ENCODE measurements around the gene GNAS-AS1.

Gene GNAS-AS1

GRCh38 chr20:58850693-58851174 lies at the start of gene GNAS-AS1:
Gene GNAS-AS1, minus strand, starts transcription at chr20:58850902.
- in situ Hi-C loops (cut with HindIII; ENCODE audit: low sequenced_read_pairs): no loop called here

DNA sequence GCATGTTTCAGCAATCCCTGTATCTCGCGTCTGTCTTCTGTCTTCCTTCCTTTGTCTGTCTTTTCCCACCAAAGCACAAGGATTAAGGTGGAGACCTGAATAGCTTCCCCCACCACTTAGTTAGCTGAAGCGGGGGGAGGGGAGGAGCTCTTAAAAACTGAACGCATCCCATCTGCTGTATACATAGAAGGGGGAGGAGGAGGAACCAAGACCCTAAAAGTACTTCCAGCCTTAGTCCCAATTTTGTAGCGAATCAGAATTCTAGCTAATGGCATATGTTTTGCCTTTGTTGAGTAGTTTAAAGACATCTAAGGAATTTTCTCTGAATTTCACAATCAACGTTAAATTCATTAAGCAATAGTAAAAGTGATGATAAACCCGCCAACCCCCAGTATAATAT lies 49.7 kb upstream of the GNAS-AS1 start:
- in situ Hi-C loops (cut with HindIII; ENCODE audit: low sequenced_read_pairs): no loop called here

DNA sequence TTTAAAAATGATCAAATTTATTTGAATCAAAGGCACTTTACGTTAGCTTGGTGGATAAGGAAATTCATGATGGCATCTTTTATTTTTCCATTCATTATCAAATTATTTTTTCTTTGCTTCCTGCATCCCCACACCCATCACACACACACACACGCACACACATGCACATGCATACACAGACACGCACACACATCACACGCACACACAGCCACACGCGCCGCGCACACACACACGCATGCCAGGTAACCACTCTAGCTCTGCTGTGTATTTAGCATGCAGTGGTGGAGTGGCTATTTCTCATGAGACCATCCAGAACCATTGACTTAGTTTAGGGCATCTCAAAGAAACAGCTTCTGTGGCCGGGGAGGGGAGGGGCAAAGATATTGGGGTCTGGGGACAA lies 48.8 kb upstream of the GNAS-AS1 start:
- in situ Hi-C loops (cut with HindIII; ENCODE audit: low sequenced_read_pairs): no loop called here

DNA sequence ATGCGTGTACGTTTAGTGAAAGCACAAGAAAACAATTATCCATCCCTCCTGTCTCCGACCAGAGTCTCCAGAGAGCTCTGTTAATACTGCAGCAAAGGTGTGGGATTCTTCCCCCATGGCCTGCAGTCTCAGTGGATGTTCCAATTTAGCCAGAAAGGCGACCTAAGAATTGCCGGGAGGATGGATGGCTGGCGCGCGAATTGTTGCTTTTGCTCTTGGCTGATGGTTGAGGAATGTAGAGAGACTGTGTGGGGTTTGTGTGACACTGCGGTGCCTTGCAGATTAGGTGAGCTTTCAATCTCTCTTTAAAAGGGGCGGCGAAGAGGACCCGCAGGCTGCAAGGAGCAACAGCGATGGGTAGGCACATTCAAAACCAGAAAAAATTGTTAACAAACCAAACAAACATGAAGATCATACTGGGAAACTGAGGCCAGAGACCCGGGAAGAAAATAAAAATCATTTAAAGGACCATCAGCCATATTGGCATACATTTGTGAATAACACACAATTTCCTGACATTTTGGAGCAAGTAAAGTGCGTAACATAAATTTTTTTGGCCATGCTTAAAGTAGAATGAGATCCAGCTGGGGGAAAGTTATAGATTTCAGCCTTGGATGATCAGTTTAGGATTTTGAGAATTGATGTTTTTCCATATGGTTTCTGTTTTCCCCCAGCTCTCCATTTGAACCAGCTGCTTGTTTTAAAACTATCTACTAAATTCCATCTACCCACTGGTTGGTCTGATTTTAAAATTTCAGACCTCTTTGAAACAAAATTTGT lies 48.1 kb upstream of the GNAS-AS1 start:
- in situ Hi-C loops (cut with HindIII; ENCODE audit: low sequenced_read_pairs): no loop called here

DNA sequence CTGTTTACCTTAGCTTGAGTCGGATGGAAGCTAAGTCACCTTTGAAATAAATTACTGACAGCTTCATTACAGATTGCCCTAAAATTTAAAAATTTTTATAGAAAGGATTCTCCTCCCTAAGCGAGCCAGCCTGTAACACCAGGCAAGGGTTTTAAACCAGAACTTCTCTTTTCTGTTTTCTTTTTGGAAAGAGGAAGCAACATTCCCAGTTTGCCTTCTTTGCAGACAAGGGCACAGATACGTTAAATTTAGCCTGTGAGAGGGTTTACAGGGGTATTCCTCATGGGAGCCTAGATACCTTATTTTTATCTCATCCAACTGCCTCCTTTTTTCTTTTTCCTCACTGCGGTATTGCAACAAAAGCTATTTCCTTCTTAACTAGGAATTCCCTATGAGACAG lies 46.8 kb upstream of the GNAS-AS1 start:
- in situ Hi-C loops (cut with HindIII; ENCODE audit: low sequenced_read_pairs): no loop called here

DNA sequence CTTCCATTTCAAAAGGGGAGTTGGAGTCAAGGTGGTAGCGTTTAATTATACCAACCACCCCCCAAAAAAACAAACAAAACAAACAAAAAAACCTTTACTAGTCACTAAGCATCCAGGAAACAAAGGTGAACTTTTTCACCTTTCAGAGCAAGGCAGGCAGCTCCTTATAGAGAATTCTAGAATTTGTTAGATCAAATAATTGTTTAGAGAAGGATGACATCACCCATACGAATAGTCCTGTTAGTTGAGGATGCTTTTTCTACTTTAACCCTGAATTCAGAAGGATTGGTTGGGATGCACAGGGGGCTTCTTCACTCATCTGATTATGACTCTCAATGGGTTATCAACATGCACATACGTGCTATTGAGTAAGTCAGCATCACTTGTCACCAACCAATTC lies 46.1 kb upstream of the GNAS-AS1 start:
- in situ Hi-C loops (cut with HindIII; ENCODE audit: low sequenced_read_pairs): no loop called here

DNA sequence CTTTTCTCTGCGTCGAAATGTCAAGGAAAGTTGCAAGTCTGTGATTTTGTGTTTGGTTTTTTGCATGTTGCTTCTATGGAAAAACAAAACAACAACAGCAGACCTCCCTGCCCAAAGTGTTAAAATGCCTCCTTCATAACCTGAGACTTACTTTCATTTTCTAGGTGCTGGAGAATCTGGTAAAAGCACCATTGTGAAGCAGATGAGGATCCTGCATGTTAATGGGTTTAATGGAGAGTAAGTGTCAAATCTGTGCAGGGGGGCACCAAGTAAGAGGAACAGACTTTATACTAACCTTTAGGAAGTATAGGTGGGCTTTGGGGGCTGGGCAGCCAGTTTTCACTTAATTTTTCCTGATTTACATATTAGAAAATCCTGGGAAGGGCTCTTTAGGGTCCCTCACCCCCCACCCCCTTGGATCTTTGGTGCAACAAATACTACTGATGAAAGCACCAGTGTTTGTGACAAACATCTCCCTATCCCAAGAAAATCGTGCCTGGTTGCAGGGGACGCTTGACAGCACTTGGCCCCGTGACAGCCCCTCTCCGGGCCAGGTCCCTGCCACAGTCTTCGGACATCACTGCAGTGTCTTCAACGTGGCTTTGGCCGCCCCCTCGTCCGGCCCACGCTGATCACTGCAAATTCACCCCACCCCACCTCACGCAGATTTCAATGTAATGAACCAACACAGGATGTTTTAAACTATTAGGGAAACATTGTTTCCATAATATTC lies 44.9 kb upstream of the GNAS-AS1 start:
- in situ Hi-C loops (cut with HindIII; ENCODE audit: low sequenced_read_pairs): no loop called here

- in situ Hi-C loops (cut with HindIII; ENCODE audit: low sequenced_read_pairs): no loop called here
Measured at GRCh38 chr20:58894652-58895447, 44.1 kb upstream of the GNAS-AS1 start.

- in situ Hi-C loops (cut with HindIII; ENCODE audit: low sequenced_read_pairs): no loop called here
Measured at GRCh38 chr20:58893355-58894120, 42.8 kb upstream of the GNAS-AS1 start.

GRCh38 chr20:58892932-58893224 lies 42.2 kb upstream of the GNAS-AS1 start:
- in situ Hi-C loops (cut with HindIII; ENCODE audit: low sequenced_read_pairs): no loop called here

- in situ Hi-C loops (cut with HindIII; ENCODE audit: low sequenced_read_pairs): no loop called here
Measured at GRCh38 chr20:58892141-58892931, 41.6 kb upstream of the GNAS-AS1 start.

GRCh38 chr20:58891718-58892140 lies 41.0 kb upstream of the GNAS-AS1 start:
- in situ Hi-C loops (cut with HindIII; ENCODE audit: low sequenced_read_pairs): no loop called here

- in situ Hi-C loops (cut with HindIII; ENCODE audit: low sequenced_read_pairs): no loop called here
Measured at GRCh38 chr20:58891086-58891717, 40.5 kb upstream of the GNAS-AS1 start.

- in situ Hi-C loops (cut with HindIII; ENCODE audit: low sequenced_read_pairs): no loop called here
Measured at GRCh38 chr20:58890518-58891085, 39.9 kb upstream of the GNAS-AS1 start.

GRCh38 chr20:58889798-58890517 lies 39.3 kb upstream of the GNAS-AS1 start:
- in situ Hi-C loops (cut with HindIII; ENCODE audit: low sequenced_read_pairs): no loop called here

- in situ Hi-C loops (cut with HindIII; ENCODE audit: low sequenced_read_pairs): no loop called here
Measured at GRCh38 chr20:58889334-58889760, 38.6 kb upstream of the GNAS-AS1 start.

DNA sequence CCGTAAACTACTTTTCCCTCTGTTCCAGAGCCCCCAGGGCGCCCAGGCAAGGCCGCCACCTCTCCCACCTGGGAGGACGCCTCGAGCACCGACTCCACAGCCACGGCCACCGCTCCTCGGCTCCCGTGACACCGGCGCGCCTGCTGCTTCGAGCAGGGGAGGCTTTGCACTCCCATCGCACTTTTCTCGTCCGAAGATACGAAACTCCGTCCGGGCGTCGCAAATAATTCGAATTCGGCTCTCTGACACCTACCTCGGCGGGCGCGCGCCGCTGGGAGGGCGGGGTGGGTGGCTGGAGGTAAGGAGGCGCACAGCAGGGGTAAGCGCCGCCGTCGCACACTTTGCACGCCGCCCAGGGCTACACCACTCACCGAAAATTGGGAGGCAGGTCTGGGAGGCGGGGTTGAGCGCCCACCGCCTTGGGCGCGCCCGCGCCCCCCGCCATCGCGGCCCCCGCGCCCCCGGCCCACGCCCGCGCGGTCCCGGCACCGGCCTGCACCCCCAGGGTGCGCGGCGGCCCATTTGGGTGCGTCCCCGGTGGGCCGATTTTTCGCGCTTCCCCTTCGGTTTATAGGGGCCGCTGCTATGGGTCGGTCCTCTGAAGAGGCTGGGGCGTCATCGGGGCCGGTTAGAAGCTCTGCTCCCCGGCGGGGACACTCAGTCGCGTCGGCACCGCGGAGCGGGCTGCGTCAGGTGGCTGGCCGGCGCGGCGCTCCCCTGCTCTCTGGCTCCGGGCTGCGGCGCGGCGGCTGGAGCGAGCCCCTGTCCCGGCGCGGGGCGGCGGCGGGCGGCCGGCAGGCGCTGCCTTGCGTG lies 38.0 kb upstream of the GNAS-AS1 start:
- in situ Hi-C loops (cut with HindIII; ENCODE audit: low sequenced_read_pairs): no loop called here

- in situ Hi-C loops (cut with HindIII; ENCODE audit: low sequenced_read_pairs): no loop called here
Measured at GRCh38 chr20:58888103-58888502, 37.4 kb upstream of the GNAS-AS1 start.
